Measurements from ENCODE around the gene ACSL6.

ACSL6 gene

GRCh38 chr5:132030610-132031009 is 19.2 kb upstream of the ACSL6 start:
- Histone ChIP-seq H3K36me3 (ENCODE audit: control insufficient read depth, low read length) (no peaks in the 10 kb centered on the region), H3K27me3 (ENCODE audit: control insufficient read depth, low read length) (peaks cover 21% of the 10 kb centered on the region)

GRCh38 chr5:132029609-132030330 is 18.3 kb upstream of the ACSL6 start:
- Histone ChIP-seq H3K27ac (ENCODE audit: low read depth, low read length) (no peak overlapping the region), H3K9me2 (replicated peaks; ENCODE audit: control insufficient read depth, low read length) (no peaks in the 10 kb centered on the region), H3K79me2 (ENCODE audit: control insufficient read depth, low read length) (no peaks in the 10 kb centered on the region), H3K9me3 (ENCODE audit: control insufficient read depth, insufficient read depth, low read length) (no peaks in the 10 kb centered on the region), H4K20me1 (ENCODE audit: control insufficient read depth, insufficient read depth, low read depth, low read length) (no peaks in the 10 kb centered on the region), H3K4me3 (ENCODE audit: low read length) (no peak overlapping the region), H3F3A (ENCODE audit: control insufficient read depth, insufficient read depth) (no peaks in the 10 kb centered on the region), H3K4me2 (ENCODE audit: low read length) (no peak overlapping the region), H3K36me3 (ENCODE audit: control insufficient read depth, low read length) (no peaks in the 10 kb centered on the region), H3K27me3 (ENCODE audit: control insufficient read depth, low read length) (peaks cover 18% of the 10 kb centered on the region), H3K4me1 (ENCODE audit: control insufficient read depth, low read length) (no peaks in the 10 kb centered on the region)
- no peak for TF ChIP-seq EZH2phosphoT487 (IDR thresholded peaks at IDR 0.05; ENCODE audit: borderline replicate concordance, low read length)
- TF ChIP-seq, protein P1, sequence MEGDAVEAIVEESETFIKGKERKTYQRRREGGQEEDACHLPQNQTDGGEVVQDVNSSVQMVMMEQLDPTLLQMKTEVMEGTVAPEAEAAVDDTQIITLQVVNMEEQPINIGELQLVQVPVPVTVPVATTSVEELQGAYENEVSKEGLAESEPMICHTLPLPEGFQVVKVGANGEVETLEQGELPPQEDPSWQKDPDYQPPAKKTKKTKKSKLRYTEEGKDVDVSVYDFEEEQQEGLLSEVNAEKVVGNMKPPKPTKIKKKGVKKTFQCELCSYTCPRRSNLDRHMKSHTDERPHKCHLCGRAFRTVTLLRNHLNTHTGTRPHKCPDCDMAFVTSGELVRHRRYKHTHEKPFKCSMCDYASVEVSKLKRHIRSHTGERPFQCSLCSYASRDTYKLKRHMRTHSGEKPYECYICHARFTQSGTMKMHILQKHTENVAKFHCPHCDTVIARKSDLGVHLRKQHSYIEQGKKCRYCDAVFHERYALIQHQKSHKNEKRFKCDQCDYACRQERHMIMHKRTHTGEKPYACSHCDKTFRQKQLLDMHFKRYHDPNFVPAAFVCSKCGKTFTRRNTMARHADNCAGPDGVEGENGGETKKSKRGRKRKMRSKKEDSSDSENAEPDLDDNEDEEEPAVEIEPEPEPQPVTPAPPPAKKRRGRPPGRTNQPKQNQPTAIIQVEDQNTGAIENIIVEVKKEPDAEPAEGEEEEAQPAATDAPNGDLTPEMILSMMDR (IDR thresholded peaks at IDR 0.05; ENCODE audit: low read depth, low read length, poor library complexity, severe bottlenecking) = no peak

More at GRCh38 chr5:132030610-132031009, 19.2 kb upstream of the ACSL6 start:
- Histone ChIP-seq H3K4me2 (ENCODE audit: low read length) (no peak overlapping the region), H3K9me3 (ENCODE audit: control insufficient read depth, insufficient read depth, low read length) (no peaks in the 10 kb centered on the region), H3K9me2 (replicated peaks; ENCODE audit: control insufficient read depth, low read length) (no peaks in the 10 kb centered on the region), H4K20me1 (ENCODE audit: control insufficient read depth, insufficient read depth, low read depth, low read length) (no peaks in the 10 kb centered on the region), H3K4me3 (ENCODE audit: low read length) (no peak overlapping the region), H3F3A (ENCODE audit: control insufficient read depth, insufficient read depth) (no peaks in the 10 kb centered on the region), H3K27ac (ENCODE audit: low read depth, low read length) (no peak overlapping the region), H3K79me2 (ENCODE audit: control insufficient read depth, low read length) (no peaks in the 10 kb centered on the region), H3K4me1 (ENCODE audit: control insufficient read depth, low read length) (no peaks in the 10 kb centered on the region)
- TF ChIP-seq EZH2phosphoT487 (IDR thresholded peaks at IDR 0.05; ENCODE audit: borderline replicate concordance, low read length) = no peak
- TF ChIP-seq, protein P1 (IDR thresholded peaks at IDR 0.05; ENCODE audit: low read depth, low read length, poor library complexity, severe bottlenecking) = no peak

DNA sequence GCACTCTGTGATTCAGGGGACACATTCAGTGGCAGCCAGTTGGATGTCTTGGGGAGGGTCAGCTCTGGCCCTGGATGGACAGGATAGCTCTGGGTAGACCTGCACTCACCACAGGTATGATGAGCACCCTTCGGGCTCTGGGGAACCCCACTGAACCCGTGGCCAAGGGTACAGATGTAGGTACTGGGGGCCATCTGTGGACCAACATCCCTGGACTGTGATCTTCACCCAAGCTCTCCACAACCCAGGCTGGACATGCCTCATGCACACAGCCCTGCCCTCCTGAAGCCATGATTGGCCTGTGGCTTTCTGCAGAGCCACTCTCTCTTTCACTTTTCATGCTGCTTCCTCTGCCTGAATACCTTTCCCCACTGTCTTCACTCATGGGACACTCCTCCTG is 15.6 kb upstream of the ACSL6 start:
- Histone ChIP-seq H3K27me3 (ENCODE audit: control insufficient read depth, low read length) (peaks cover 17% of the 10 kb centered on the region), H3K27ac (ENCODE audit: low read depth, low read length) (no peak overlapping the region), H3K4me2 (ENCODE audit: low read length) (no peak overlapping the region), H4K20me1 (ENCODE audit: control insufficient read depth, insufficient read depth, low read depth, low read length) (no peaks in the 10 kb centered on the region), H3K9me2 (replicated peaks; ENCODE audit: control insufficient read depth, low read length) (no peaks in the 10 kb centered on the region), H3K79me2 (ENCODE audit: control insufficient read depth, low read length) (no peaks in the 10 kb centered on the region), H3F3A (ENCODE audit: control insufficient read depth, insufficient read depth) (no peaks in the 10 kb centered on the region), H3K9me3 (ENCODE audit: control insufficient read depth, insufficient read depth, low read length) (no peaks in the 10 kb centered on the region), H3K4me1 (ENCODE audit: control insufficient read depth, low read length) (no peaks in the 10 kb centered on the region), H3K36me3 (ENCODE audit: control insufficient read depth, low read length) (no peaks in the 10 kb centered on the region), H3K4me3 (ENCODE audit: low read length) (no peak overlapping the region)
- no peak for TF ChIP-seq EZH2phosphoT487 (IDR thresholded peaks at IDR 0.05; ENCODE audit: borderline replicate concordance, low read length)
- TF ChIP-seq, protein P1 (IDR thresholded peaks at IDR 0.05; ENCODE audit: low read depth, low read length, poor library complexity, severe bottlenecking) = no peak
